Measurements from ENCODE around the gene TMEM250.

- TF ChIP-seq CTCF (optimal IDR thresholded peaks at IDR 0.05 in 1 of 3, IDR thresholded peaks at IDR 0.05 in 1 of 3, conservative IDR thresholded peaks at IDR 0.05 in 1 of 3; ENCODE audit: extremely low read depth in 1 of 3, insufficient read depth in 2 of 3, low read length in 3 of 3) (no peak), EZH2 (IDR thresholded peaks at IDR 0.05; ENCODE audit: low read length) (no peak)
Measured at GRCh38 chr9:136159851-136160250, 41.2 kb upstream of the TMEM250 start.

All from keratinocyte (primary cell).